Vagina (tissue), 2 donors: ENCODE results near the gene GJC1. TPM values are rescaled to one million over a fixed set of nuclear protein-coding genes. Genes with fewer than 3 reads are reported as not detected.

Experiments
- DNase-seq, 2 donors: peaks; one replicate each; pipeline ENCODE4 v3.0.0-alpha.2; 2017; ENCODE audit errors: extremely low spot score in 2 of 2
- H3K27ac ChIP-seq: fragments of 200-600 bp; sonication (generic); one replicate; pipeline ENCODE4 v1.5.1; 2019
- H3K27me3 ChIP-seq: fragments of 200-600 bp; sonication (generic); one replicate; pipeline ENCODE4 v1.5.1; 2019
- H3K36me3 ChIP-seq, 2 donors: fragments of 200-600 bp; sonication (generic); one replicate each; pipeline ENCODE4 v1.5.1; 2017 to 2019
- H3K4me1 ChIP-seq: fragments of 200-600 bp; sonication (generic); one replicate; pipeline ENCODE4 v1.5.1; 2019
- H3K4me3 ChIP-seq, 2 donors: fragments of 200-600 bp; sonication (generic); 1 replicate in 1 of 2; 2 replicates in 1 of 2; pipeline ENCODE4 v1.5.1; 2016 to 2019
- H3K9me3 ChIP-seq: fragments of 200-600 bp; sonication (generic); one replicate; pipeline ENCODE4 v1.5.1; 2019
- POLR2A ChIP-seq, 2 donors: fragments of 450-650 bp; IDR thresholded peaks; one replicate each; pipeline ENCODE4 v1.6.1; 2017; ENCODE audit warnings: antibody characterized with exemption in 2 of 2, mild to moderate bottlenecking in 2 of 2, moderate library complexity in 2 of 2
- POLR2AphosphoS5 ChIP-seq, 2 donors: sonication (generic); formaldehyde crosslinking; IDR thresholded peaks; one replicate each; pipeline ENCODE4 v1.9.0; 2017; ENCODE audit warnings: antibody characterized with exemption in 2 of 2, mild to moderate bottlenecking in 2 of 2, low read depth in 1 of 2; ENCODE audit not compliant: insufficient read depth in 1 of 2
- intact Hi-C: fragments of 100-400 bp; cut with DNase I; formaldehyde crosslinking; loops from one replicate; pipeline ENCODE4 v1.15.1; 2023
- total RNA-seq: library from RNA; depleted of rRNA; stranded (reverse); fragments of >200 nt; gene quantifications from one replicate; pipeline ENCODE4 v1.2.3, GENCODE V29; 2016
- TF ChIP-seq, protein P1 (sequence below), 3 experiments: fragments of 450-650 bp in 2 of 3; fragments of 200-600 bp in 1 of 3; sonication (generic) in 1 of 3; IDR thresholded peaks; one replicate each; pipeline ENCODE4 v1.5.1; 2017 to 2019; ENCODE audit warnings: antibody characterized with exemption in 3 of 3, mild to moderate bottlenecking in 2 of 3, moderate library complexity in 2 of 3

The GJC1 gene
- total RNA-seq, 1 donor from 2014 or later, result 10.1 TPM

DNA sequence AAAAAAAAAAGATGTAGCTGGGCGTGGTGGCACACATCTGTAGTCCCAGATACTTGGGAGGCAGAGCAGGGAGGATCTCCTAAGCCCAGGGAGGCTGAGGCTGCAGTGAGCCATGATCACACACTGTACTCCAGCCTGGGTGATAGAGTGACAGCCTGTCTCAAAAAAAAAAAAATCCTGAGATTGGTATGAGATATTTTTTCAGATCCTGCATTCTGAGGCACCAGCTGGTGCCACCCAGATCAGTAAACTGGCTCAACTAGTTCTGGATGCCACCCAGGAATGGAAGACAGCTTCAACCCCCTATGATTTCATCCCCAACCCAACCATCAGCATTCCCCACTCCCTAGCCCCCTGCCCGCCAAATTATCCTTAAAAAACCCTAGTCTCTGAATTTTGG, 7.1 kb upstream of the GJC1 start:
- TF ChIP-seq, protein P1, sequence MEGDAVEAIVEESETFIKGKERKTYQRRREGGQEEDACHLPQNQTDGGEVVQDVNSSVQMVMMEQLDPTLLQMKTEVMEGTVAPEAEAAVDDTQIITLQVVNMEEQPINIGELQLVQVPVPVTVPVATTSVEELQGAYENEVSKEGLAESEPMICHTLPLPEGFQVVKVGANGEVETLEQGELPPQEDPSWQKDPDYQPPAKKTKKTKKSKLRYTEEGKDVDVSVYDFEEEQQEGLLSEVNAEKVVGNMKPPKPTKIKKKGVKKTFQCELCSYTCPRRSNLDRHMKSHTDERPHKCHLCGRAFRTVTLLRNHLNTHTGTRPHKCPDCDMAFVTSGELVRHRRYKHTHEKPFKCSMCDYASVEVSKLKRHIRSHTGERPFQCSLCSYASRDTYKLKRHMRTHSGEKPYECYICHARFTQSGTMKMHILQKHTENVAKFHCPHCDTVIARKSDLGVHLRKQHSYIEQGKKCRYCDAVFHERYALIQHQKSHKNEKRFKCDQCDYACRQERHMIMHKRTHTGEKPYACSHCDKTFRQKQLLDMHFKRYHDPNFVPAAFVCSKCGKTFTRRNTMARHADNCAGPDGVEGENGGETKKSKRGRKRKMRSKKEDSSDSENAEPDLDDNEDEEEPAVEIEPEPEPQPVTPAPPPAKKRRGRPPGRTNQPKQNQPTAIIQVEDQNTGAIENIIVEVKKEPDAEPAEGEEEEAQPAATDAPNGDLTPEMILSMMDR (IDR thresholded peaks at IDR 0.05), result no peak
- no peak for TF ChIP-seq POLR2AphosphoS5 (IDR thresholded peaks at IDR 0.05; ENCODE audit: insufficient read depth in 1 of 2, low read depth in 1 of 2)
- TF ChIP-seq POLR2A (IDR thresholded peaks at IDR 0.05), result no peak
- Histone ChIP-seq H3K27me3 (no peaks in the 10 kb centered on the region), H3K9me3 (no peaks in the 10 kb centered on the region), H3K4me3 (no peak overlapping the region), H3K27ac (no peak overlapping the region), H3K4me1 (no peaks in the 10 kb centered on the region), H3K36me3 (no peaks in the 10 kb centered on the region)
- intact Hi-C loops, result no loop called here
- DNase-seq, result no peak

DNA sequence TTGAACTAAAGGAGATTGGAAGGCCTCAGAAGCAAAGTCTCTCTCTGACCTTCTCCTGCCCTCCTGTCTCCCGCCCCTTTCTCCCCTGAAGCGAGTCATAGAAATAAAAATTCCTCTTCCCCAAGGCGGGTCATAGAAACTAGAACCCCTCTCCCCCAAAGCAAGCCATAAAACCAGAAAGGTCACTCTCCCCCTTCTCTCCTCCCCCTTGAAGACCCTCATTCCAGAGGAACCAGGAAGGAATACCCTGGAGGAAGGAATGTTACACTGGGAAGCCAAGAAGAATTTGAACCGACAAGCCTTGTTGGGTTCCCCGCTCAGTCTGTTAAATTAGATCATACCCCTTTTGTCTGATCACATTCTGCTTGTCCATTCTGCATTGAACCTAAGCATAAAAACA, 2.7 kb upstream of the GJC1 start:
- DNase-seq, result no peak
- Histone ChIP-seq H3K4me3 (no peak overlapping the region), H3K27ac (no peak overlapping the region), H3K27me3 (no peaks in the 10 kb centered on the region), H3K36me3 (no peaks in the 10 kb centered on the region), H3K9me3 (no peaks in the 10 kb centered on the region), H3K4me1 (peaks cover 12% of the 10 kb centered on the region)
- TF ChIP-seq POLR2A (IDR thresholded peaks at IDR 0.05) (no peak), POLR2AphosphoS5 (IDR thresholded peaks at IDR 0.05; ENCODE audit: insufficient read depth in 1 of 2, low read depth in 1 of 2) (no peak)
- TF ChIP-seq, protein P1 (IDR thresholded peaks at IDR 0.05), result no peak
- intact Hi-C loops, result no loop called here

DNA sequence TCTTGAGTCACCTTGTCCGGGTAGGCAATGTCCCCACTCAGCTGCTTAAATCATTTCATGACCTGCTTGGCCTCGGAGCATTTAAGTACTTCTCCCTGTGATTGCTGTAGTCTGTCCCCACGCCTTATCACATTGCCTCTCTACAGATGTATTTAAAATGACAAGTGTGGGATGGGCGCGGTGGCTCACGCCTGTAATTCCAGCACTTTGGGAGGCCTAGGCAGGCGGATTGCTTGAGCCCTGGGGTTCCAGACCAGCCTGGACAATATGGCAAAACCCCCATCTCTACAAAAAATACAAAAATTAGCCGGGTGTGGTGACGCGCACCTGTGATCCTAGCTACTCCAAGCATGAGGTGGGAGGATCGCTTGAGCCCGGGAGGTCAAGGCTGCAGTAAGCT, 1.3 kb upstream of the GJC1 start:
- Histone ChIP-seq H3K4me3 (no peak overlapping the region), H3K36me3 (no peaks in the 10 kb centered on the region), H3K4me1 (peaks cover 12% of the 10 kb centered on the region), H3K27ac (no peak overlapping the region), H3K27me3 (no peaks in the 10 kb centered on the region), H3K9me3 (no peaks in the 10 kb centered on the region)
- intact Hi-C loops, result no loop called here
- TF ChIP-seq POLR2AphosphoS5 (IDR thresholded peaks at IDR 0.05; ENCODE audit: insufficient read depth in 1 of 2, low read depth in 1 of 2), result no peak
- no peak for TF ChIP-seq POLR2A (IDR thresholded peaks at IDR 0.05)
- TF ChIP-seq, protein P1 (IDR thresholded peaks at IDR 0.05), result no peak
- DNase-seq, result no peak

DNA sequence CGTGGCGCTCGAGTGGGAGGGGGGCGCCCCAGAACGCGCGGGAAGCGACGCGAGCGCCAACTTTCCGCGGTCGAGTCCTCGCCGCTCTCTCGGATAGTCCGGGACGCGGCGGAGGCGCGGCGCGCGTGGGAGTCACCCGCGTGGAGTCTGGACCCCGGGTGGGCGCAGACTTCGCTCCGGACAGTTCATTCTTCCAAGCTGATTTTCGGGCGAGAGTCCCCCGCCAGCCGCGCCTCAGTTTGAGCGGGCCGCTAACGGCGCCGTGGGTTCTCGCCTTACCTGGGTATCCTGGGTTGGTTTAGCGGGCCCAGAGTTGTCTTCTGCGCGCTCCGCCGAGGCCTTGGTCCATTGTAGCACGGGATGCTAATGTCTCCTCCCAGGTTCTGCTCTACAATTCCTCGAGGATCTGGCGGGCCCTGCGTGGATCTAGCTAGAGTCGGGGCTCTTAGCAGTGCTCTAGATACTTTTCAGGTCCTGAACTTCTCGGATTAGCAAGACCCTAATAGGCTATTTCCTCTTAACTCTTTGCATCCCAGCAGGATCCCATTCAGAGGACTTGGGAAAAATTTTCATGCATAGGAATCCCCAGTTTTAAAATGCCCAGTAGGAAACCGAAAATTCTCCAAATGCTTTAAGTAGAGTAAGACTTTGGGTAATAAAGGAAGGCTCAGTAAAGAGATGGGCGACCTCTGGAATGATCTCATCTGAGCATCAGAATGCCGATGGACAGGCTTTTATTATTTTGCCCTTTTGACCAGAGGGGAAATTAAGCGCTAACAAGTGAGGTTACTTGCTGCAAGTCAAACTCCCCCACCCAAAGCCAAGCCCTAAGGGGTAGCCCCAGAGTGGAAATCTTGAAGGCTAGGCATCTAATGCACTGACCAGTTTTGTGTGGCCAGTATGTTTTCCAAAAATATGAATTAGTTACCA, 537 bp upstream of the GJC1 start:
- Histone ChIP-seq H3K27me3 (no peaks in the 10 kb centered on the region), H3K36me3 (no peaks in the 10 kb centered on the region), H3K4me3 (peak overlapping the region; percentile 55 to 62), H3K27ac (peak overlapping the region; percentile 76), H3K9me3 (no peaks in the 10 kb centered on the region), H3K4me1 (peaks cover 12% of the 10 kb centered on the region)
- TF ChIP-seq POLR2AphosphoS5 (IDR thresholded peaks at IDR 0.05; ENCODE audit: insufficient read depth in 1 of 2, low read depth in 1 of 2), result no peak
- no peak for TF ChIP-seq POLR2A (IDR thresholded peaks at IDR 0.05)
- TF ChIP-seq, protein P1 (IDR thresholded peaks at IDR 0.05), result no peak
- intact Hi-C loops, result no loop called here
- DNase-seq, result no peak

DNA sequence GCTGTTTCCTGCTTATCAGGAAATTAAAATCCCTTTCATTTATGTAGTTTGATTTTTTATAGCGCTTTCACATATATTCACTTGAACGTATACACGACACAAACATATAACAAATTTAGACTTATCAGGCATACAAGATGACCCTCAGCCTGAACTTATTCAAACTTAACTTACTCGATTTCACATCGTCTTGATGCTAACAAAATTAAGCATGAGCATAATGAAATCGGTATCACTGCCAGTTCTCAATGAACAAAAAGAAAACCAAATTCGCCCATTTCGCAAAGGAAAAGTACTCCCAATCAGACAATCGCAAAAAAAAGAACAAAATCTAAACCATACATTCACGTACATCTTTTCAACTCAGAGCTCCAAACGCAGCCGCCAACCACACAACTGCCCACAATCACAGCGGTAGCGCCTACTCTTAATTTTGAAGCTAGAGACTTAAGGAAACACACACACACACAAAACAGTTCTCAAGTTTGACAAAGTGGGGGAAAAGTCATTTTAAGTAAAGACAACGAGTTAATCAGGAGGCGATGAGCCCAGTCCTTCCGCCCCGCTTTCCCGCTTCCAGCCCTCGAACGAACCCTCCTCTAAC, 1.1 kb downstream of the GJC1 start:
- H3K27ac ChIP-seq, result peak overlapping the region; percentile 76
- peaks cover 12% of the 10 kb centered on the region for H3K4me1 ChIP-seq
- no peaks in the 10 kb centered on the region for H3K9me3 ChIP-seq
- H3K4me3 ChIP-seq, result peak overlapping the region; percentile 55 to 62
- no peaks in the 10 kb centered on the region for H3K36me3 ChIP-seq
- H3K27me3 ChIP-seq, result no peaks in the 10 kb centered on the region
- intact Hi-C loops, result no loop called here
- no peak for DNase-seq
- TF ChIP-seq POLR2A (IDR thresholded peaks at IDR 0.05) (no peak), POLR2AphosphoS5 (IDR thresholded peaks at IDR 0.05; ENCODE audit: insufficient read depth in 1 of 2, low read depth in 1 of 2) (no peak)
- TF ChIP-seq, protein P1 (IDR thresholded peaks at IDR 0.05), result no peak
